LHCN-M2 (cell line): ENCODE results near the gene MFN2. TPM values are rescaled to one million over a fixed set of nuclear protein-coding genes. Genes with fewer than 3 reads are reported as not detected.
A peak's percentile ranks its signal among the peaks of the same experiment; 100 is the strongest.

Experiments used
- DNase-seq: peaks from one replicate; pipeline ENCODE4 v3.0.0-alpha.2; 2012; ENCODE audit warnings: low read depth
- total RNA-seq: library from RNA; depleted of rRNA; stranded (reverse); fragments of >200 nt; gene quantifications from 2 replicates; pipeline ENCODE4 v1.2.3, GENCODE V29; 2014

MFN2 gene
- total RNA-seq, 1 experiment from 2014 or later: 71.7 TPM

- DNase-seq: no peak
Measured at GRCh38 chr1:11960276-11960675, 20.0 kb upstream of the MFN2 start.

- DNase-seq: no peak
Measured at GRCh38 chr1:11960715-11961114, 19.5 kb upstream of the MFN2 start.

- DNase-seq: peak; percentile 17
Measured at GRCh38 chr1:11961230-11961629, 19.0 kb upstream of the MFN2 start.

GRCh38 chr1:11963622-11964021 is 16.6 kb upstream of the MFN2 start:
- DNase-seq: no peak

- DNase-seq: no peak
Measured at GRCh38 chr1:11964656-11965055, 15.6 kb upstream of the MFN2 start.

- DNase-seq: peak; percentile 43
Measured at GRCh38 chr1:11967028-11967547, 13.2 kb upstream of the MFN2 start.

- no peak for DNase-seq
Measured at GRCh38 chr1:11970441-11971185, 9.6 kb upstream of the MFN2 start.

- no peak for DNase-seq
Measured at GRCh38 chr1:11977625-11978024, 2.6 kb upstream of the MFN2 start.

GRCh38 chr1:11978301-11978700 is 1.9 kb upstream of the MFN2 start:
- no peak for DNase-seq

GRCh38 chr1:11979028-11979850 is 1.0 kb upstream of the MFN2 start:
- no peak for DNase-seq

GRCh38 chr1:11980676-11980972 is 380 bp downstream of the MFN2 start:
- no peak for DNase-seq

- no peak for DNase-seq
Measured at GRCh38 chr1:11981378-11982009, 1.2 kb downstream of the MFN2 start.

- DNase-seq: no peak
Measured at GRCh38 chr1:11982010-11982392, 1.8 kb downstream of the MFN2 start.

GRCh38 chr1:11984121-11984520 is 3.9 kb downstream of the MFN2 start:
- no peak for DNase-seq

- DNase-seq: no peak
Measured at GRCh38 chr1:11984576-11984975, 4.3 kb downstream of the MFN2 start.

- DNase-seq: no peak
Measured at GRCh38 chr1:11985171-11985570, 4.9 kb downstream of the MFN2 start.

- DNase-seq: no peak
Measured at GRCh38 chr1:11985851-11986250, 5.6 kb downstream of the MFN2 start.

GRCh38 chr1:11989669-11990068 is 9.4 kb downstream of the MFN2 start:
- DNase-seq: no peak

- DNase-seq: no peak
Measured at GRCh38 chr1:11990303-11991032, 10.2 kb downstream of the MFN2 start.

GRCh38 chr1:11991969-11992676 is 11.9 kb downstream of the MFN2 start:
- DNase-seq: no peak
